NCI-H2227 (cell line): ENCODE data around the gene SEMA5B.

Source experiments
- DNase-seq: peaks from one replicate; lab custom pipeline; 2025; ENCODE audit not compliant: unreplicated experiment; lab: John Stamatoyannopoulos, UW

SEMA5B gene

GRCh38 chr3:122975924-122976293, 51.7 kb downstream of the SEMA5B start:
- DNase-seq = no peak

GRCh38 chr3:122975163-122975923, 52.2 kb downstream of the SEMA5B start:
- DNase-seq = peak; percentile 43

GRCh38 chr3:122974764-122975162, 52.8 kb downstream of the SEMA5B start:
- no peak for DNase-seq

GRCh38 chr3:122973893-122974615, 53.5 kb downstream of the SEMA5B start:
- DNase-seq = no peak

- no peak for DNase-seq
Observed at GRCh38 chr3:122972141-122972540, 55.4 kb downstream of the SEMA5B start.

- DNase-seq = no peak
Observed at GRCh38 chr3:122969585-122970469, 57.7 kb downstream of the SEMA5B start.

- no peak for DNase-seq
Observed at GRCh38 chr3:122967765-122968164, 59.8 kb downstream of the SEMA5B start.

GRCh38 chr3:122967356-122967755, 60.2 kb downstream of the SEMA5B start:
- no peak for DNase-seq

GRCh38 chr3:122966045-122966444, 61.5 kb downstream of the SEMA5B start:
- no peak for DNase-seq

GRCh38 chr3:122964811-122965210, 62.8 kb downstream of the SEMA5B start:
- no peak for DNase-seq

GRCh38 chr3:122962149-122962548, 65.4 kb downstream of the SEMA5B start:
- no peak for DNase-seq

GRCh38 chr3:122961146-122961545, 66.4 kb downstream of the SEMA5B start:
- no peak for DNase-seq

GRCh38 chr3:122960652-122961051, 66.9 kb downstream of the SEMA5B start:
- DNase-seq = no peak

GRCh38 chr3:122959339-122959738, 68.2 kb downstream of the SEMA5B start:
- no peak for DNase-seq

- DNase-seq = no peak
Observed at GRCh38 chr3:122957707-122958689, 69.6 kb downstream of the SEMA5B start.

- DNase-seq = no peak
Observed at GRCh38 chr3:122956693-122957455, 70.7 kb downstream of the SEMA5B start.

- no peak for DNase-seq
Observed at GRCh38 chr3:122955916-122956692, 71.5 kb downstream of the SEMA5B start.

- no peak for DNase-seq
Observed at GRCh38 chr3:122952520-122952919, 75.0 kb downstream of the SEMA5B start.

- no peak for DNase-seq
Observed at GRCh38 chr3:122948408-122948807, 79.2 kb downstream of the SEMA5B start.
